Sigmoid colon (tissue), 7 donors: ENCODE results near the gene CSNK1D. TPM values are rescaled to one million over a fixed set of nuclear protein-coding genes. Genes with fewer than 3 reads are reported as not detected.

Experiments
- DNase-seq: peaks from one replicate; pipeline ENCODE4 v3.0.0-alpha.2; 2019
- H3K27ac ChIP-seq, 4 donors: fragments of 200-600 bp; sonication (generic); one replicate each; pipeline ENCODE4 v1.5.1; 2016 to 2019; ENCODE audit warnings: mild to moderate bottlenecking in 1 of 4
- H3K27me3 ChIP-seq, 3 donors: fragments of 200-600 bp; sonication (generic); one replicate each; pipeline ENCODE4 v1.5.1; 2019; ENCODE audit warnings: mild to moderate bottlenecking in 1 of 3
- H3K36me3 ChIP-seq, 4 donors: fragments of 200-600 bp; sonication (generic); one replicate each; pipeline ENCODE4 v1.5.1; 2016 to 2019
- H3K4me1 ChIP-seq, 4 donors: fragments of 200-600 bp; sonication (generic); one replicate each; pipeline ENCODE4 v1.5.1; 2017 to 2019
- H3K4me3 ChIP-seq, 4 donors: fragments of 200-600 bp; sonication (generic); one replicate each; pipeline ENCODE4 v1.5.1; 2017 to 2019; ENCODE audit warnings: mild to moderate bottlenecking in 2 of 4, moderate library complexity in 1 of 4
- H3K9me3 ChIP-seq, 4 donors: fragments of 200-600 bp in 3 of 4; sonication (generic) in 3 of 4; one replicate each; pipeline versions ENCODE4 v1.5.1 to v1.6.1; 2013 to 2019
- CTCF ChIP-seq, 4 experiments: fragments of 450-650 bp in 3 of 4; fragments of 200-600 bp in 1 of 4; IDR thresholded peaks; one replicate each; pipeline ENCODE4 v1.5.1; 2016 to 2019; ENCODE audit warnings: antibody characterized with exemption in 4 of 4, mild to moderate bottlenecking in 3 of 4, moderate library complexity in 2 of 4
- EP300 ChIP-seq, 4 donors: sonication (generic); formaldehyde crosslinking; IDR thresholded peaks; one replicate each; pipeline ENCODE4 v1.6.1; 2017; ENCODE audit warnings: antibody characterized with exemption in 4 of 4
- POLR2A ChIP-seq, 2 donors: fragments of 450-650 bp; IDR thresholded peaks; one replicate each; pipeline ENCODE4 v1.6.1; 2016; ENCODE audit warnings: antibody characterized with exemption in 2 of 2, mild to moderate bottlenecking in 2 of 2, moderate library complexity in 2 of 2
- POLR2AphosphoS5 ChIP-seq, 4 donors: sonication (generic); formaldehyde crosslinking; IDR thresholded peaks; one replicate each; pipeline ENCODE4 v1.6.1; 2017; ENCODE audit warnings: antibody characterized with exemption in 4 of 4
- WGBS, 2 donors: extraction: QIAGEN DNeasy Blood & Tissue Kit; methylation state at CpG; one replicate each; pipeline ENCODE4 v1.1.7; 2013; 5-methylcytosine and 5-hydroxymethylcytosine counted together
- intact Hi-C: fragments of 100-400 bp; cut with DNase I; formaldehyde crosslinking; loops from one replicate; pipeline ENCODE4 v1.15.1; 2023
- polyA plus RNA-seq, 3 donors: library from polyadenylated mRNA; stranded (reverse); fragments of 200-250 nt; gene quantifications; one replicate each; pipeline ENCODE4 v1.2.3, GENCODE V29; 2013
- total RNA-seq, 4 donors: library from RNA; depleted of rRNA; stranded (reverse); fragments of >200 nt; gene quantifications; one replicate each; pipeline ENCODE4 v1.1.0, GENCODE V29; 2016
- donor health status: healthy with polysubstance abuse.
- donor health status: Bipolar disorder and iron deficiency.
- donor health status: healthy.

CSNK1D gene
- total and polyA plus RNA-seq, 7 donors = 45.1 to 142 (median 55.9) TPM

GRCh38 chr17:82278308-82278707 is 4.8 kb upstream of the CSNK1D start:
- Histone ChIP-seq H3K4me1 (peaks cover 0 to 24% (median 18%) of the 10 kb centered on the region in 4 donors), H3K27ac (no peak overlapping the region), H3K27me3 (no peaks in the 10 kb centered on the region), H3K4me3 (no peak overlapping the region), H3K9me3 (no peaks in the 10 kb centered on the region), H3K36me3 (no peaks in the 10 kb centered on the region)
- WGBS, 2 donors = 90 to 92% methylated on average over 9 of the region's 9 CpGs
- DNase-seq = no peak
- intact Hi-C loops = no loop called here
- TF ChIP-seq POLR2AphosphoS5 (IDR thresholded peaks at IDR 0.05) = no peak

DNA sequence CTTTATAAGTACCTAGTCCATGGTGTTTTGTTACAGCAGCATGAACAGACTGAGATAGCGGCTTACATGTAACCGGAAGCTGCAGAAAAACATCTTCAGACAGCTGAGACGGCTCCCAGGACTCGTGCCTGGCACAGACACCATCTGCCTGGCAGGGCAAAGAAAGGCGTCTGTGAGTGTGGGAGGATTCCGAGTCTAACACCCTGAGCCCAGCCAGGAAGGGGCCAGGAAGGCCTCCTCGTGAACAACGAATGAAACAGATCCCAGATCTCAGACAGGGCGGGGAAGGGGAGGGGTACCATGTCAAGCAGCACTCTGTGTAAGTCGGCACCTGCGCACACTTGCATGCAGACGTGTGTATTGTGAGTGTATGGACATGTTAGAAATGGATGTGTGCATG is 4.4 kb upstream of the CSNK1D start:
- TF ChIP-seq CTCF (IDR thresholded peaks at IDR 0.05) (no peak), EP300 (IDR thresholded peaks at IDR 0.05) (no peak), POLR2A (IDR thresholded peaks at IDR 0.05) (no peak)
- no peak overlapping the region for H3K4me3 ChIP-seq
- peaks cover 0 to 20% (median 15%) of the 10 kb centered on the region in 4 donors for H3K4me1 ChIP-seq
- no peaks in the 10 kb centered on the region for H3K36me3 ChIP-seq
- WGBS, 2 donors = 88 to 90% methylated on average over 12 of the region's 12 CpGs
- H3K9me3 ChIP-seq = no peaks in the 10 kb centered on the region
- no peak overlapping the region for H3K27ac ChIP-seq
- no peaks in the 10 kb centered on the region for H3K27me3 ChIP-seq
- intact Hi-C loops = no loop called here
- DNase-seq = no peak

- no peak overlapping the region for H3K27ac ChIP-seq
- no peak for DNase-seq
- no peak overlapping the region for H3K4me3 ChIP-seq
- H3K4me1 ChIP-seq = peaks cover 0 to 23% (median 21%) of the 10 kb centered on the region in 4 donors
- intact Hi-C loops = no loop called here
- no peaks in the 10 kb centered on the region for H3K27me3 ChIP-seq
- H3K36me3 ChIP-seq = peaks cover 0 to 1% (median 0%) of the 10 kb centered on the region in 4 donors
- WGBS, 2 donors = 89 to 91% methylated on average over 5 of the region's 5 CpGs
- no peaks in the 10 kb centered on the region for H3K9me3 ChIP-seq
- no peak for TF ChIP-seq POLR2AphosphoS5 (IDR thresholded peaks at IDR 0.05)
- TF ChIP-seq CTCF (IDR thresholded peaks at IDR 0.05) = no peak
- TF ChIP-seq EP300 (IDR thresholded peaks at IDR 0.05) = no peak
- TF ChIP-seq POLR2A (IDR thresholded peaks at IDR 0.05) = no peak
These were observed 3.4 kb upstream of the CSNK1D start for GRCh38 chr17:82276938-82277337.

DNA sequence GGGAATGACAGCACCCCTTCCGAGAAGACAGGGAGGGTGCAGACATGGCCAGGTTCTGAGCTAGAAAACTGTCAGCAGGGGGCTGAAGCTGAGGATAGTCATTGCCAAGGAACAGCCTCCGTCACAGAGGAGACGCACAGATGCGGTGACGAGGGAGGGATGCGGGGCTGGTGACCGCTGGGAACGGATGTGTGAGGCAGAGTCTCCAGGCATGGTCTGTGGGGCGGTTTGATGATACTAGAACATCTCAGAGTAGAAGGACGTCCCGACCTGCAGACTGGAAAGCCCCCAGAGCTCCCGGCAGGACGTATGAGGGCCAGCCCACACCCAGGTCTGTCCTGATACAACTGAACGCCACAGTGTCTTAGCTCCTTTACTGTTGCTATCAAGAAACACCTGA is 1.8 kb upstream of the CSNK1D start:
- no peak overlapping the region for H3K27ac ChIP-seq
- intact Hi-C loops = no loop called here
- H3K4me3 ChIP-seq = no peak overlapping the region
- no peaks in the 10 kb centered on the region for H3K9me3 ChIP-seq
- H3K36me3 ChIP-seq = peaks cover 0 to 17% (median 2%) of the 10 kb centered on the region in 4 donors
- TF ChIP-seq EP300 (IDR thresholded peaks at IDR 0.05) (no peak), POLR2A (IDR thresholded peaks at IDR 0.05) (no peak), POLR2AphosphoS5 (IDR thresholded peaks at IDR 0.05) (no peak), CTCF (IDR thresholded peaks at IDR 0.05) (no peak)
- 93 to 96% methylated on average over 14 of the region's 14 CpGs for WGBS, 2 donors
- no peaks in the 10 kb centered on the region for H3K27me3 ChIP-seq
- H3K4me1 ChIP-seq = peaks cover 0 to 39% (median 37%) of the 10 kb centered on the region in 4 donors
- no peak for DNase-seq

- 69 to 78% methylated on average over 27 of the region's 27 CpGs for WGBS, 2 donors
- peaks cover 0 to 20% (median 2%) of the 10 kb centered on the region in 4 donors for H3K36me3 ChIP-seq
- H3K4me3 ChIP-seq = peak overlapping the region; percentile 77 to 99 (median 93)
- no peak for DNase-seq
- H3K9me3 ChIP-seq = no peaks in the 10 kb centered on the region
- H3K27me3 ChIP-seq = no peaks in the 10 kb centered on the region
- TF ChIP-seq POLR2AphosphoS5 (IDR thresholded peaks at IDR 0.05) = no peak
- no peak for TF ChIP-seq CTCF (IDR thresholded peaks at IDR 0.05)
- no peak for TF ChIP-seq POLR2A (IDR thresholded peaks at IDR 0.05)
- TF ChIP-seq EP300 (IDR thresholded peaks at IDR 0.05) = no peak
- peaks cover 0 to 49% (median 46%) of the 10 kb centered on the region in 4 donors for H3K4me1 ChIP-seq
- intact Hi-C loops = no loop called here
- H3K27ac ChIP-seq = peak overlapping the region; percentile 97 to 100 (median 98)
These were observed 877 bp upstream of the CSNK1D start for GRCh38 chr17:82274134-82275020.
